ENCODE measurements around the gene CAAP1.
"Not testable (repeated sequence)": the region's sequence is repeated elsewhere in the genome, so short reads cannot be mapped to it uniquely, and the experiment has no call there.

Gene CAAP1

GRCh38 chr9:26828391-26828955 lies 64.1 kb downstream of the CAAP1 start:
- DNase-seq, result not testable (repeated sequence)

GRCh38 chr9:26814799-26815198 lies 77.8 kb downstream of the CAAP1 start:
- no peak for DNase-seq

GRCh38 chr9:26813247-26813646 lies 79.4 kb downstream of the CAAP1 start:
- no peak for DNase-seq

GRCh38 chr9:26812217-26812616 lies 80.4 kb downstream of the CAAP1 start:
- no peak for DNase-seq

GRCh38 chr9:26811106-26811505 lies 81.5 kb downstream of the CAAP1 start:
- DNase-seq, result no peak

- DNase-seq, result no peak
Observed at GRCh38 chr9:26809795-26810194, 82.8 kb downstream of the CAAP1 start.

GRCh38 chr9:26807161-26807560 lies 85.4 kb downstream of the CAAP1 start:
- no peak for DNase-seq

- DNase-seq, result no peak
Observed at GRCh38 chr9:26802921-26803320, 89.7 kb downstream of the CAAP1 start.

GRCh38 chr9:26801772-26802171 lies 90.8 kb downstream of the CAAP1 start:
- DNase-seq, result peak; percentile 50

- DNase-seq, result no peak
Observed at GRCh38 chr9:26800322-26800721, 92.3 kb downstream of the CAAP1 start.

- DNase-seq, result no peak
Observed at GRCh38 chr9:26791274-26791673, 101.3 kb downstream of the CAAP1 start.
